Tibial nerve (tissue), 4 donors: ENCODE data around the gene RYK.

Source experiments
- EP300 ChIP-seq, 2 donors: sonication (generic); formaldehyde crosslinking; IDR thresholded peaks; one replicate each; pipeline ENCODE4 v1.6.1; 2017; ENCODE audit warnings: antibody characterized with exemption in 2 of 2, mild to moderate bottlenecking in 1 of 2
- POLR2A ChIP-seq, 2 donors: fragments of 450-650 bp; IDR thresholded peaks; one replicate each; pipeline ENCODE4 v1.6.1; 2017; ENCODE audit warnings: antibody characterized with exemption in 2 of 2, mild to moderate bottlenecking in 2 of 2, moderate library complexity in 2 of 2
- TF ChIP-seq, protein P1 (sequence below), 5 experiments: fragments of 200-600 bp in 3 of 5; fragments of 450-650 bp in 2 of 5; sonication (generic) in 3 of 5; IDR thresholded peaks; one replicate each; pipeline ENCODE4 v1.5.1; 2016 to 2019; ENCODE audit warnings: antibody characterized with exemption in 5 of 5, mild to moderate bottlenecking in 3 of 5, moderate library complexity in 2 of 5

DNA sequence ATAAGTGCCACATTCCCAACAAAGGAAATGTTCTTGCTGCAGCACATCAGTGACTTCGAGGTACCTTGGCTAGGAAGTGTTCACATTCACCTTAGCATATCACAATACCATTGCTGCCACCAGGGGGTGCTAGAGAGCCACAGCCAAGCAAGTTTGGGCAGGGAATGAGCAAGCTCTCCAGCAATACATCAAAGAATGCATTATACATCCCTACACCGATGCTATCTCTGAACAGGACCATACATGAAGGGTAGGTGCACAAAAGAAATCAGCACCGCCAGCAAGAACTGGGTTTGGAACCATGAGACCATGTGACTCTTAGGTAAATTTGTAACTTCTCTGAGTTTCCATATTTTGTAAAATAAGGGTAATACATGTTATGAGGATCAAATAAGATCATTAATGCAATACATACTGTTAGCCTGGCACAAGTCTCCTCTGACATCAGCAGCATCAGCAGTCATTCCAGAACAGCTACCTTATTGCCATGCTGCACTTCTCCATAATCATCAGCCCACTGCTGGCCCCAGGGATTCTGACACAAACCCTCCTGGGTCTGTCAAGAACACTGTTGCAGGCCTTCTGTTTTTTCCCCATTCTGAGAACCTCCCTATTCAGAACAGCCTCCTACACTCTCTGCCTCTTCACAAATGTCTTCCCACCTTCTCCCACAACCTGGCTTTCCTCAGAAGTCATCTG, 37.5 kb downstream of the RYK start:
- TF ChIP-seq, protein P1, sequence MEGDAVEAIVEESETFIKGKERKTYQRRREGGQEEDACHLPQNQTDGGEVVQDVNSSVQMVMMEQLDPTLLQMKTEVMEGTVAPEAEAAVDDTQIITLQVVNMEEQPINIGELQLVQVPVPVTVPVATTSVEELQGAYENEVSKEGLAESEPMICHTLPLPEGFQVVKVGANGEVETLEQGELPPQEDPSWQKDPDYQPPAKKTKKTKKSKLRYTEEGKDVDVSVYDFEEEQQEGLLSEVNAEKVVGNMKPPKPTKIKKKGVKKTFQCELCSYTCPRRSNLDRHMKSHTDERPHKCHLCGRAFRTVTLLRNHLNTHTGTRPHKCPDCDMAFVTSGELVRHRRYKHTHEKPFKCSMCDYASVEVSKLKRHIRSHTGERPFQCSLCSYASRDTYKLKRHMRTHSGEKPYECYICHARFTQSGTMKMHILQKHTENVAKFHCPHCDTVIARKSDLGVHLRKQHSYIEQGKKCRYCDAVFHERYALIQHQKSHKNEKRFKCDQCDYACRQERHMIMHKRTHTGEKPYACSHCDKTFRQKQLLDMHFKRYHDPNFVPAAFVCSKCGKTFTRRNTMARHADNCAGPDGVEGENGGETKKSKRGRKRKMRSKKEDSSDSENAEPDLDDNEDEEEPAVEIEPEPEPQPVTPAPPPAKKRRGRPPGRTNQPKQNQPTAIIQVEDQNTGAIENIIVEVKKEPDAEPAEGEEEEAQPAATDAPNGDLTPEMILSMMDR (IDR thresholded peaks at IDR 0.05), result peak; percentile 86 to 94 (median 90)
- no peak for TF ChIP-seq EP300 (IDR thresholded peaks at IDR 0.05)
- TF ChIP-seq POLR2A (IDR thresholded peaks at IDR 0.05), result no peak
